Fibroblast of lung (primary cell): Measurements from ENCODE around the gene NF1.

Source experiments
- CTCF ChIP-seq, 2 donors: IDR thresholded peaks in 1 of 2; conservative IDR thresholded peaks in 1 of 2; 1 replicate in 1 of 2; 2 replicates in 1 of 2; pipeline ENCODE4 v1.5.1; 2011 to 2012; ENCODE audit warnings: low read length in 2 of 2, control low read depth in 1 of 2, inconsistent platforms in 1 of 2, low read depth in 1 of 2, mild to moderate bottlenecking in 1 of 2
- EZH2 ChIP-seq: IDR thresholded peaks from 2 replicates; pipeline ENCODE4 v1.5.1; 2012; ENCODE audit warnings: low read length, control low read depth, mild to moderate bottlenecking; ENCODE audit errors: missing control alignments

GRCh38 chr17:31048780-31049179, 46.0 kb upstream of the NF1 start:
- TF ChIP-seq CTCF (conservative IDR thresholded peaks at IDR 0.05 in 1 of 2, IDR thresholded peaks at IDR 0.05 in 1 of 2; ENCODE audit: low read depth in 1 of 2, low read length in 2 of 2) (no peak), EZH2 (no peak)
